VCaP (cell line): Measurements from ENCODE around the gene SLC39A11.
"Not testable (repeated sequence)": the region's sequence is repeated elsewhere in the genome, so short reads cannot be mapped to it uniquely, and the experiment has no call there.

Source experiments
- H3K27ac ChIP-seq: fragments of 450-650 bp; 2 replicates; pipeline ENCODE4 v1.5.1; 2017
- TF ChIP-seq, protein P1 (sequence below): fragments of 450-650 bp; conservative IDR thresholded peaks from 2 replicates; pipeline ENCODE4 v1.5.1; 2017; ENCODE audit warnings: mild to moderate bottlenecking, moderate library complexity

SLC39A11 gene

DNA sequence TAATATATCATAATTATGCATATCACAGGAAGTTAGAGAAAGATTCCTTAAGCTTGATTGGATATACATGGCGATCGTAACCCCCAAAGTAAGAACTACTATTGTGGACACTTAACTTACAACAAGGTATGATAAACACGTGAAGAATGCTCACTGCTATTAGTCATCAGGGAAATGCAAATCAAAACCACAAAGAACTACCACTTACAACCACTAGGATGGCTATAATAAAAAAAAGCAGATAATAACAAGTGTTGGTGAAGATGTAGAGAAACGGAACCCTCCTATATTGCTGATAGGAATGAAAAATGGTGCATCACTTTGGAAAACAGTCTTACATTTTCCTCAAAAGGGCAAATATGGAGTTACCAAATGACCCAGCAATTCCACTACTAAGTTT lies 265.9 kb downstream of the SLC39A11 start:
- H3K27ac ChIP-seq: no peak overlapping the region
- TF ChIP-seq, protein P1, sequence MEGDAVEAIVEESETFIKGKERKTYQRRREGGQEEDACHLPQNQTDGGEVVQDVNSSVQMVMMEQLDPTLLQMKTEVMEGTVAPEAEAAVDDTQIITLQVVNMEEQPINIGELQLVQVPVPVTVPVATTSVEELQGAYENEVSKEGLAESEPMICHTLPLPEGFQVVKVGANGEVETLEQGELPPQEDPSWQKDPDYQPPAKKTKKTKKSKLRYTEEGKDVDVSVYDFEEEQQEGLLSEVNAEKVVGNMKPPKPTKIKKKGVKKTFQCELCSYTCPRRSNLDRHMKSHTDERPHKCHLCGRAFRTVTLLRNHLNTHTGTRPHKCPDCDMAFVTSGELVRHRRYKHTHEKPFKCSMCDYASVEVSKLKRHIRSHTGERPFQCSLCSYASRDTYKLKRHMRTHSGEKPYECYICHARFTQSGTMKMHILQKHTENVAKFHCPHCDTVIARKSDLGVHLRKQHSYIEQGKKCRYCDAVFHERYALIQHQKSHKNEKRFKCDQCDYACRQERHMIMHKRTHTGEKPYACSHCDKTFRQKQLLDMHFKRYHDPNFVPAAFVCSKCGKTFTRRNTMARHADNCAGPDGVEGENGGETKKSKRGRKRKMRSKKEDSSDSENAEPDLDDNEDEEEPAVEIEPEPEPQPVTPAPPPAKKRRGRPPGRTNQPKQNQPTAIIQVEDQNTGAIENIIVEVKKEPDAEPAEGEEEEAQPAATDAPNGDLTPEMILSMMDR: no peak

DNA sequence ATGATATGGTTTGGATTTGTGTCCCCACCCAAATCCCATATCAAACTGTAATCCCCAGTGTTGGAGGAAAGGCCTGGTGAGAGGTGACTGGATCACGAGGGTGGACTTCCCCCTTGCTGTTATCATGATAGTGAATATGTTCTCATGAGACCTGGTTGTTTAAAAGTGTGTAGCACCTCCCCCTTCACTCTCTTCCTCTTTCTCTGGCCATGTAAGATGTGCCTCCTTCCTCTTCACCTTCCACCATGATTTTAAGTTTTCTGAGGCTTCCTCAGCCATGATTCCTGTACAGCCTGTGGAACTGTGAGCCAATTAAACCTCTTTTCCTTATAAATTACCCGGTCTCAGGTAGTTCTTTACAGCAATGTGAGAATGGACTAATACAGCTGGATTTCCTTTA lies 266.4 kb downstream of the SLC39A11 start:
- H3K27ac ChIP-seq: not testable (repeated sequence)

DNA sequence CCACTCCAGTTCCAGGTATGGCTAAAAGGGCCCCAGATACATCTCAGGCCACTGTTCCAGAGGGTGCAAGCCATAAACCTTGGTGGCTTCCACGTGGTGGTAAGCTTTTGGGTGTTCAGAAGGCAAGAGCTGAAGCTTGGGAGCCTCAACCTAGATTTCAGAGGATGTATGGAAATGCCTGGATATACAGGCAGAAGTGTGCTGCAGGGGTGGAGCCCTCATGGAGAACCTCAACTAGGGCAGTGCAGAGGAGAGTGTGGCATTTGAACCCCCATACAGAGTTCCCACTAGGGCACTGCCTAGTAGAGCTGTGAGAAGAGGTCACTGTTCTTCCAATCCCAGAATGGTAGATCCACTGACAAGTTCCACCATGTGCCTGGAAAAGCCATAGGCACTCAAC lies 267.3 kb downstream of the SLC39A11 start:
- H3K27ac ChIP-seq: no peak overlapping the region
- TF ChIP-seq, protein P1: no peak

DNA sequence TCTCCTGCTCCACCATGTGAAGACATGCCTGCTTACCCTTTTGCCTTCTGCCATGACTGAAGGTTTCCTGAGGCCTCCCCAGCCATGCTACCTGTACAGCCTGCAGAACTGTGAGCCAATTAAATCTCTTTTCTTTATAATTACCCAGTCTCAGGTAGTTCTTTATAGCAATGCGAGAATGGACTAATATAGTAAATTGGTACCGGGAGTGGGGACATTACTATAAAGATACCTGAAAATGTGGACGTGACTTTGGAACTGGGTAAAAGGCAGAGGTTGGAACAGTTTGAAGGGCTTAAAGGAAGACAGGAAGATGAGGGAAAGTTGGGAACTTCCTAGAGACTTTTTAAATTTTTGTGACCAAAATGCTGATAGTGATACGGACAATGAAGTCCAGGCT lies 268.2 kb downstream of the SLC39A11 start:
- not testable (repeated sequence) for H3K27ac ChIP-seq

DNA sequence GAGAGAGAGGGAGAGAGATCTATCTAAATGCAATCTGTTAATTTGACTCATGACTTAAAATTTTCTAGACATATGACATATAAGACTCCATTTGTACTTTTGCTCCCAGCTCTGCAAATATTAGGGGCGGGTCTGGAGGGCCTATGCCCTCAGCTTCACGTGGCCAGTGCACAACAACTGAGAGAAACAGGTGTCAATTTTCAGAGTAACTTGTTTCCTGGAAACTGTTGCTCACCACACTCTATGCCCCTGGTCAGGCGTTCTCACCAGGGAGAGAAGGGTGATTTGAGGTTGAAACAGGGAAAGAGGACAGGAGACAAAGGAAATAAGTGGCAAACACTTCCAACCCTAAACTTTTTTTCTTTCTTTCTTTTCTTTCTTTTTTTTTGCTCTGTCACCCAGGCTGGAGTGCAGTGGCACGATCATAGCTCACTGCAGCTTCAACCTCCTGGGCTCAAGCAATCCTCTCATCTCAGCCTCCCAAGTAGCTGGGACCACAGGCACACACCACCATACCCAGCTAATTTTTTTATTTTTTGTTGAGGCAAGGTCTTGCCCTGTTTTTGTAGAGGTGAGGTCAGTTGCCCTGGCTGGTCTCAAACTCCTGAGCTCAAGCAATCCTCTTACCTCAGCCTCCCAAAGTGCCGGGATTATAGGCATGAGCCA lies 270.0 kb downstream of the SLC39A11 start:
- no peak overlapping the region for H3K27ac ChIP-seq

DNA sequence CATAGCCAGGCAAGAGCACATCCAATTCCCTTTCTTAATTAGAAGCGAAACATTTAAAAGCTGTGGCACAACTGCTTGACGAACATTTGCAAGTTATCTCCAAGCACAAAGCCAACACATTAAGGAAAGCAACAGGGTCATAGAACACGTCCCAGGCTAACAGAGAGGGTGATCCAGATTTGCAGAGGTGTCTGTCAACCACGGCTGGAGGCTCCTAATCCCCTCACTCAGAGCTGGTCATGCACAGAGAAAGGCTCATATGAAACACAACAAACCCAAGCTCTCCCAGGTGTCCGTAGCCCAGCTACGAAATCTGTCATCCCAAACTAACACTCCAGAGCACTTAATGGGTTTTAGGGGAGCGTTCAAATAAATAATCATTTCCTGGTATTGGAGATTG lies 276.1 kb downstream of the SLC39A11 start:
- no peak overlapping the region for H3K27ac ChIP-seq
- TF ChIP-seq, protein P1: no peak

More for the DNA sequence above, 270.0 kb downstream of the SLC39A11 start:
- TF ChIP-seq, protein P1: no peak

DNA sequence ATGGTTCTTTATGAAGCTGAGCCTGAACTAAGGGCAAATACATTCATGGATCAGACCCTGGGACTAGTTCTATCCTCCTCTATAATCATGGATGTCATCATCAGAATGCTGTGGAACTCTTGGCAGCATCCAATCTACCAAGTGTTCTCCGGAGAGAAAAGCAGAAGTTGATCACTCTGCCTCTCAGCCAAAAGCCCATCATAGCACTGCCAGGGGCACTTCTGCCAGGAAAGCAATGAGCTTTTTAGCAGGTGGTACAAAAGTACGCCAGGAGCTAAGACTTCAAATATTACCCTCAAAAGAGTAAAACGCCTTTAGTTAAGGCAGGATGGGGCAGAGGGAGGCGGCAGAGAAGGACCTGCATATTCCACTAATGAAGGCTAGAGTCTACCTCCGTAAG lies 279.0 kb downstream of the SLC39A11 start:
- TF ChIP-seq, protein P1: no peak
- H3K27ac ChIP-seq: no peak overlapping the region

DNA sequence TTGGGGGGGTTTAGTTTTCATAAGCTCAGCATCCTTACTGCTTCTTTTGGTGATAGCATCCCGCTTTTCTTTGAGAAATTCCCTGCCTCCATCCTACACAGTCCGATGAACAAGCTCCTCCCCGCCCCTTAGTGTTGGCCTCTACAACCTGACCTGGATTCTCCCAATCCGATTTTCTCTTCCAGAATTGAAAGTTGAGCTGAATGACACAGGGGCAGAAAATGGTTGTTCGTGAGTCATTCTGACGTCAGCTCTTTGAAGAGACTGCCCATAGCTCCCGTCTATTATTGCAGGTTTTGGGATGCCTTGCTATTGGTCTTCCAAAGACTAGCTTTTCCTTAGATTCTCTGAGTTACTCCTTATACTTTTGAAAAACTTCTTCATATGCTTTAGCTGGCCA lies 279.7 kb downstream of the SLC39A11 start:
- H3K27ac ChIP-seq: no peak overlapping the region
- TF ChIP-seq, protein P1: no peak
